Measurements from ENCODE around the gene PPP2R1B. TPM values are rescaled to one million over a fixed set of nuclear protein-coding genes. Genes with fewer than 3 reads are reported as not detected.
A peak's percentile ranks its signal among the peaks of the same experiment; 100 is the strongest.

The PPP2R1B gene
- polyA plus RNA-seq (2013, experiment 1 of 2): 51.7 TPM
- polyA plus RNA-seq (2013, experiment 2 of 2): 45.6 TPM

DNA sequence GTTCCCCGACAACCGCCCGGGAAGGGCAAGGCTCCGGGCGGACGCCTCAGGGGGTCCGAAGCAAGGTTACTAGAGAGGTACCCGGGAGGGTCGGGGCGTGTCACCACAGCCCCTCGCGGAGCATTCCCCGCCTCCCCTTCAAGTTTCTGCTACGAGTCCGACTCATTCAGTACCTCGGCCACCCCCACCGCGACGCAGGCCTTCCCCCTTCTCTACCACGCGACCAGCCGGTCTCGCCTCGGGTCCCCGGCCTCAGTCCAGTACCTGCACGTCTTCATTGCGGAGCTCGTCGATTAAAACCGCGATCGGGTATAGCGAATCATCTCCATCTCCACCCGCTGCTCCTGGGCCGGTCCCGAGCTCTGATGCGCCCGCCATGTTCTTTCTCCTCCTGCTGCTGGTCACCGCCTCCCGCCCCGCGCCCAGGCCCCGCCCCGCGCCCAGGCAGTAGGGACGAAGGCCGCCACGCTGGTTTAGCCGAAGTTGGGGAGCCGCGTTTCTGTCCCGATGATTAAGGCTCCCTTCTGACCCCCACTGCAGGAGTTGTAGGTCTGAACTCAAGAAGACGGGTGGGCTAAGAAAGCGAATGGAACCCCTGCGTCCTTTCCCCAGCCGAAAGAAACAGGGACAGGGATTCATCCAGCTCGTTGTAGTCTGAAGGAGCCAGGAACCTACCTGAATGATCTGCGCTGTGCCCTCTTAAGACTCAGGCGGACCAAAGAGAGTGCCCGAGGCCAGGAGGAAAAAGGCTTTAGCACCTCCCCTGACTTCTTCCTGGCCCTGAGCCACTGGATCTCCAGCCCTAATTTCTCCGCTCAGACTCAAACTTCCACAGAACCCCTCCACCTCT, at the start of gene PPP2R1B:
Gene PPP2R1B (minus strand): TSS at position 406 of the 850 bp plus-strand sequence. CDS start 28 bp downstream, at position 378.
- Histone ChIP-seq H3K9ac (ENCODE audit: low read depth, low read length) (peak within 1 kb of the TSS; percentile 91), H3K27me3 (ENCODE audit: insufficient read depth, low read length) (no peaks in the 10 kb centered on the region), H3K27ac (ENCODE audit: low read depth, low read length) (peak within 1 kb of the TSS; percentile 79), H3K4me1 (ENCODE audit: insufficient read depth, low read length) (peaks cover 19% of the 10 kb centered on the region), H3K9me3 (ENCODE audit: insufficient read depth, low read depth, low read length) (no peaks in the 10 kb centered on the region), H3K36me3 (ENCODE audit: insufficient read depth, low read length) (peaks cover 36% of the 10 kb centered on the region), H3K4me3 (ENCODE audit: low read length) (peak within 1 kb of the TSS; percentile 87)
- under 1% methylated on average over 61 of the region's 61 CpGs for WGBS

DNA sequence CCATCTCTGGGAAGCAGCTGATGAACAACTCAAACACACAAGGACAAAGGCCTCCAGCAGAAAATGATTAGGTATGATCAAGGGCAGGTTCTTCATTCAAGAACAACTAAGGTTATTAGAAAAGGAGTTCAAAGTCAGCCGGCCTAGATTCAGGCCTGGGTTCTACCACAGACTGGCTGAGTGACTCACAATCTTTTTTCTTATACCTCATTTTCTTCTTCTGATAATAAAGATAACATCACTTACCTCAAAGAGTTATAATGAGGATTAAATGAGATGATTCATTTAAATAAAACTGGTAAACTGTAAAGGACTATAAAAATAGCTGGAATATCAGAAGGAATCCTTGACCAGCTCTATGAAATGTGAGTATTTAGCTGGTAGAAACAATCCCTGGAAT, 49.3 kb upstream of the PPP2R1B start:
- Histone ChIP-seq H3K36me3 (ENCODE audit: insufficient read depth, low read length) (no peaks in the 10 kb centered on the region), H3K9me3 (ENCODE audit: insufficient read depth, low read depth, low read length) (no peaks in the 10 kb centered on the region), H3K9ac (ENCODE audit: low read depth, low read length) (no peak overlapping the region), H3K27me3 (ENCODE audit: insufficient read depth, low read length) (no peaks in the 10 kb centered on the region), H3K27ac (ENCODE audit: low read depth, low read length) (no peak overlapping the region), H3K4me1 (ENCODE audit: insufficient read depth, low read length) (no peaks in the 10 kb centered on the region), H3K4me3 (ENCODE audit: low read length) (no peak overlapping the region)
- 86% methylated on average over 1 of the region's 1 CpG for WGBS

DNA sequence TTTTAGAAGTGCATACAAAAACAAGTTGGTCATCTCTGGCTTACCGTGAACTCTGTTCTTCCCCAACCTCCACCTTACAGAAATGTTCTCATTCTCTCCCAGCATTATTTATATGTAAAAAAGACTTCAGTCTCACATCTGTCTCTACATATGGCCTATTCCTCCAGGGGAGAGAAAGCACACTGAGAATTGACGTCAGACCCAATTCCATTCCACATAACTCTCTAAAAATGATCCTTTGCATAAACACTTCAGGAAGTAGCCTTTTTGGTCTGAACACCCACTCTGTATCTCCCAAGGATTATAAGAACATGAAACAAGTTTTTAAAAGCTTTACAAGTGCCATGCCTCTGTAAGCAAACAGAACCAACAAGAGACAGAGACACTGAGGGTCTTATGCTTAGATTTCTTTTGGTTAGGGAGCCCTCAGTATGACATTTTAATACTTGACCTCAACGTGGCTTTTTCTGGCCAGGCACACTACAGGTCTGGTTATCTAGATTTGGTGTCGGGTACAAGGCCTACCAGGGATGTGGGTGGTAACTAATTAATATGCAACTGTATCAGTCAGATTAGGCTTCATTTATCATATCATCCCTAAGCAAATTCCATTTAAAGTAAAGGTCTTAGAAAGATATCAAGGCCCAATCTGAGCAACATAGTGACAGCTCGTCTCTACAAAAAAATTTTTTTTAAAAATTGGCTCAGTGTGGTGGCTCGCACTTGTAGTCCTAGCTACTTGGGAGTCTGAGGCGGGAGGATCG, 48.5 kb upstream of the PPP2R1B start:
- no peaks in the 10 kb centered on the region for H3K9me3 ChIP-seq (ENCODE audit: insufficient read depth, low read depth, low read length)
- no peak overlapping the region for H3K9ac ChIP-seq (ENCODE audit: low read depth, low read length)
- WGBS: 95% methylated on average over 8 of the region's 8 CpGs
- no peak overlapping the region for H3K4me3 ChIP-seq (ENCODE audit: low read length)
- no peak overlapping the region for H3K27ac ChIP-seq (ENCODE audit: low read depth, low read length)
- no peaks in the 10 kb centered on the region for H3K36me3 ChIP-seq (ENCODE audit: insufficient read depth, low read length)
- no peaks in the 10 kb centered on the region for H3K4me1 ChIP-seq (ENCODE audit: insufficient read depth, low read length)
- no peaks in the 10 kb centered on the region for H3K27me3 ChIP-seq (ENCODE audit: insufficient read depth, low read length)

DNA sequence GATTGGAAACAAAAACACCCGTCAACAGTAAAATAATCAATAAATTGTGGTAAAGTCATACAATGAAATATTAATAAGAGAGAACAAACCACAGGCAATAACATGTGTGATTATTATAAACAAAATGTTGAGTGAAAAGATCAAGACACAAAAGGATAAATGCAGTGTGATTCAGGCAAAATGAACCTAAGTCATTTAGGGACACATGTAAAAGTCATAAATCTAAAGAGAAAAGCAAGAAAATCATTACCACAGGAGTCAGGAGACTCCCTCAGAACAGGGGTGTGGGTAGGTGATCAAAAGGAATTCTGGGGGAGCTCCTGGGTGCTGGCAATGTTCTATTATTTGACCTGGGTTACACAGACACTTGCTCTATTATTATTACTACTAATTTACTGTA, 47.9 kb upstream of the PPP2R1B start:
- no CpG with 5 or more reads among the region's 1 CpG for WGBS
- no peak overlapping the region for H3K27ac ChIP-seq (ENCODE audit: low read depth, low read length)
- H3K36me3 ChIP-seq (ENCODE audit: insufficient read depth, low read length): peaks cover 2% of the 10 kb centered on the region; the same call in 1 of the 2 replicates
- H3K9ac ChIP-seq (ENCODE audit: low read depth, low read length): no peak overlapping the region
- H3K4me1 ChIP-seq (ENCODE audit: insufficient read depth, low read length): no peaks in the 10 kb centered on the region
- H3K9me3 ChIP-seq (ENCODE audit: insufficient read depth, low read depth, low read length): no peaks in the 10 kb centered on the region
- H3K27me3 ChIP-seq (ENCODE audit: insufficient read depth, low read length): no peaks in the 10 kb centered on the region
- no peak overlapping the region for H3K4me3 ChIP-seq (ENCODE audit: low read length)

DNA sequence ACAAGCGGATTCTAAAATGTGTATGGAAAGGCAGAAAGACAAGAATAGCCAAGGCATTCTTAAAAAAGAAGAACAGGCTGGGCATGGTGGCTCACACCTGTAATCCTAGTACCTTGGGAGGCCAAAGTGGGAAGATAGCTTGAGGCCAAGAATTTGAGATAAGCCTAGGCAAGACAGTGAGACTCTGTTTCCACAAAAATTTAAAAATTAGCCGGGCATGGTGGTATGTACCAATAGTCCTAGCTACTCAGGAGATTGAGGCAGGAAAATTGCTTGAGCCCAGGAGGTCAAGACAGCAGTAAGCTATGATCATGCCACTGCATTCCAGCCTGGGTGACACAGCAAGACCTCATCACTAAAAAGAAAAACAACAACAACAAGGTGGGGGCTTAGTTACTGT, 46.0 kb upstream of the PPP2R1B start:
- H3K9me3 ChIP-seq (ENCODE audit: insufficient read depth, low read depth, low read length): no peaks in the 10 kb centered on the region
- no peaks in the 10 kb centered on the region for H3K4me1 ChIP-seq (ENCODE audit: insufficient read depth, low read length)
- 96% methylated on average over 2 of the region's 2 CpGs for WGBS
- H3K27ac ChIP-seq (ENCODE audit: low read depth, low read length): no peak overlapping the region
- H3K9ac ChIP-seq (ENCODE audit: low read depth, low read length): no peak overlapping the region
- H3K4me3 ChIP-seq (ENCODE audit: low read length): no peak overlapping the region
- peaks cover 8% of the 10 kb centered on the region for H3K36me3 ChIP-seq (ENCODE audit: insufficient read depth, low read length)
- no peaks in the 10 kb centered on the region for H3K27me3 ChIP-seq (ENCODE audit: insufficient read depth, low read length)

DNA sequence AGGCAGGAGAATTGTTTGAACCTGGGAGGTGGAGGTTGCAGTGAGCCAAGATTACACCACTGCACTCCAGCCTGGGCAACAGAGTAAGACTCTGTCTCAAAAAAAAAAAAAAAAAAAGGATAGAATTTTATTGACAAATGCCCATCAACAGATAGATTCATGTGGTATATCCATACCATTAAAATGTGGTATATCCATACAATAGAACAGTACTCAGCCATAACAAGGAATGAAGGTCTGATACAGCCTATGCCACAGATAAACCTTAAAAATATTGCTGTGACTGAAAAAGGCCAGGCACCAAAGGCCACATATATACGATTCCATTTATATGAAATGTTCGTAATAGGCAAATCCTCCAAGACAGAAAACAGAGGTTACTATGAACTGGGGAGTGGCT, 45.3 kb upstream of the PPP2R1B start:
- Histone ChIP-seq H3K4me3 (ENCODE audit: low read length) (no peak overlapping the region), H3K36me3 (ENCODE audit: insufficient read depth, low read length) (peaks cover 8% of the 10 kb centered on the region), H3K27me3 (ENCODE audit: insufficient read depth, low read length) (no peaks in the 10 kb centered on the region), H3K27ac (ENCODE audit: low read depth, low read length) (no peak overlapping the region), H3K9me3 (ENCODE audit: insufficient read depth, low read depth, low read length) (no peaks in the 10 kb centered on the region), H3K4me1 (ENCODE audit: insufficient read depth, low read length) (no peaks in the 10 kb centered on the region), H3K9ac (ENCODE audit: low read depth, low read length) (no peak overlapping the region)
- 100% methylated on average over 2 of the region's 2 CpGs for WGBS

DNA sequence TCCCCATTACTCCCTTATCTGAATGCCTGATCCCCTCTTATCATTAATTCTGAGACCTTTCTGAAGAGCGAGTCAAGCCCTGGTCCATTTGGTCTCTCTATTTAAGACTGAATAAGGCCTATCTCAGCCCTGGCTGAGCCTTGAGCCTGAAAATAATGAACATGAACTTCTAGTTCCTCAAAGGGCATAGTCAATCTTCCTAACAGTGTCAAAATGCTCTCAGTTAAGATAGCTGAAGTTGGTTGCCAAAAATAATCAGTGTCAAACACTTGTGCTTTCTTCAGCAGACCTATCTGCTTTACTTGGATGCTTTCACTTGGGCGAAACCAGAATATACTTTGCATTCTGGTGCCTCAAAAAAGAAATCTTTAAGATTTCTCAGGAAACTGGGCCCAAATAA, 42.6 kb upstream of the PPP2R1B start:
- H3K4me3 ChIP-seq (ENCODE audit: low read length): no peak overlapping the region
- H3K36me3 ChIP-seq (ENCODE audit: insufficient read depth, low read length): peaks cover 8% of the 10 kb centered on the region

DNA sequence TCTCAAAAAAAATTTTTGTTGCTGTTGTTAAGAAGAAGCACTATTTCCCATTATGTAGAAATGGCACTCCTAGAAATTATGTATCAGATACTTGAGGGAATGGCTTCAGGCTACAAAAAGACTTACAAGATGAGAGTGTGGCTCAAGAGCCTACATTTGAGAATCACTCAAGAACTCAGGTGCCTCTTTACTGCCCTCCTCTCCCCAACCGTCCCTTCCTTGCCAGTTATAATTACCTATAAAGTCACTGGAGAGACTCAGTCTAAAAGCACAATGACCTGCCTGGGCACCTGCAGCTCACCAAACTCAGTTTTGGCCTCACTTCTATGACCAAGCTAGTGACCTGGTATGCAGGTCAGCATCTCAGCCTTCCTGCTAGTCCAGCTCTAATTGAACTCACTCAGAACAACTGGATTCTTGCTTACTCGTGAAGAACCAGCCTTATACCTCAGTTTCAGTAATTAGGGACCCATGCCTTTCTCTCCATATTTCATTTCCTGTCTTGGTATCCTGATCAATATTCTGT, 41.9 kb upstream of the PPP2R1B start:
- no peak overlapping the region for H3K27ac ChIP-seq (ENCODE audit: low read depth, low read length)
- H3K4me1 ChIP-seq (ENCODE audit: insufficient read depth, low read length): no peaks in the 10 kb centered on the region
- peaks cover 8% of the 10 kb centered on the region for H3K36me3 ChIP-seq (ENCODE audit: insufficient read depth, low read length)
- 93% methylated on average over 2 of the region's 2 CpGs for WGBS
- no peaks in the 10 kb centered on the region for H3K27me3 ChIP-seq (ENCODE audit: insufficient read depth, low read length)
- no peak overlapping the region for H3K9ac ChIP-seq (ENCODE audit: low read depth, low read length)
- H3K9me3 ChIP-seq (ENCODE audit: insufficient read depth, low read depth, low read length): no peaks in the 10 kb centered on the region
- no peak overlapping the region for H3K4me3 ChIP-seq (ENCODE audit: low read length)

More for the DNA sequence above, 42.6 kb upstream of the PPP2R1B start:
- no peaks in the 10 kb centered on the region for H3K4me1 ChIP-seq (ENCODE audit: insufficient read depth, low read length)
- no peak overlapping the region for H3K27ac ChIP-seq (ENCODE audit: low read depth, low read length)
- no peak overlapping the region for H3K9ac ChIP-seq (ENCODE audit: low read depth, low read length)
- 93% methylated on average over 2 of the region's 2 CpGs for WGBS
- no peaks in the 10 kb centered on the region for H3K27me3 ChIP-seq (ENCODE audit: insufficient read depth, low read length)
- no peaks in the 10 kb centered on the region for H3K9me3 ChIP-seq (ENCODE audit: insufficient read depth, low read depth, low read length)

DNA sequence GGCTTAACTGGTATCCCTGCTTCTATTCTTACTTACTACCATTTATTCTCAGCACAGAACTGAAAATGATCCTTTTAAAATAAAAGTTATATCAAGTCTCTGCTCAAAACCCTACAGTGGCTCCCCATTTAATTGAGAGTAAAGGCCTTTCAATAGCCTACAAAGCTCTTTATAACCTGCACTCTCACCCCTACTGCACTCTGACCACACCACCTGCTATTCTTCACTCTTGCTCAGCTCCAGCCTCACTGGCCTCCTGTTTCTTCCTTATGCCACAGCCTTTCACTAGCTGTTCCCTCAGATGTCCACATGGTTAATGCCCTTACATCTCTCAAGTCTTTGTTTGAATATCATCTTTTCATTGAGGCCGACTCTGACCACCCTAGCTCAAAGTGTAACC, 40.9 kb upstream of the PPP2R1B start:
- Histone ChIP-seq H3K9me3 (ENCODE audit: insufficient read depth, low read depth, low read length) (no peaks in the 10 kb centered on the region), H3K4me1 (ENCODE audit: insufficient read depth, low read length) (no peaks in the 10 kb centered on the region), H3K27ac (ENCODE audit: low read depth, low read length) (no peak overlapping the region), H3K4me3 (ENCODE audit: low read length) (no peak overlapping the region), H3K36me3 (ENCODE audit: insufficient read depth, low read length) (peaks cover 8% of the 10 kb centered on the region), H3K9ac (ENCODE audit: low read depth, low read length) (no peak overlapping the region), H3K27me3 (ENCODE audit: insufficient read depth, low read length) (no peaks in the 10 kb centered on the region)
- 95% methylated on average over 1 of the region's 1 CpG for WGBS

DNA sequence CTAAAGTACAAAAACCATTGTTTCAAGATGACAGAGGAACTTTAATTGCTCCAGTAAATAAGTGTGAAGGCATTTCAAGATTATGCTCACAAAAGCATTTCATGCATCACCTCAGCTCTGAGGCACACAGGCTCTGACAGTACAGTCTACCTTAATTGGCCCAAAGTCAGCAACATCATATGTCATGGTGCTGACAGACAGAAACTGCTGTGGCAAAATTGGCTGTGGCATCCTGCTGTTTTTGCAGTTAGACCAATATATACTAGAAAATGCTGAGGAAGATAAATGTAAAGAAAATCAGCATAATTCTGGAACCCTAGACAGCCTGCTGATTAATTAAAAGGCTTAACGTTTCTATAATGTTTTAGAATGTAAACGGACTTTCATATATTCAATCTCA, 34.9 kb upstream of the PPP2R1B start:
- WGBS: no CpG with 5 or more reads among the region's 2 CpGs
- Histone ChIP-seq H3K4me1 (ENCODE audit: insufficient read depth, low read length) (no peaks in the 10 kb centered on the region), H3K4me3 (ENCODE audit: low read length) (no peak overlapping the region), H3K27me3 (ENCODE audit: insufficient read depth, low read length) (no peaks in the 10 kb centered on the region), H3K9ac (ENCODE audit: low read depth, low read length) (no peak overlapping the region), H3K9me3 (ENCODE audit: insufficient read depth, low read depth, low read length) (no peaks in the 10 kb centered on the region), H3K36me3 (ENCODE audit: insufficient read depth, low read length) (no peaks in the 10 kb centered on the region; the same call in 1 of the 2 replicates), H3K27ac (ENCODE audit: low read depth, low read length) (no peak overlapping the region)

DNA sequence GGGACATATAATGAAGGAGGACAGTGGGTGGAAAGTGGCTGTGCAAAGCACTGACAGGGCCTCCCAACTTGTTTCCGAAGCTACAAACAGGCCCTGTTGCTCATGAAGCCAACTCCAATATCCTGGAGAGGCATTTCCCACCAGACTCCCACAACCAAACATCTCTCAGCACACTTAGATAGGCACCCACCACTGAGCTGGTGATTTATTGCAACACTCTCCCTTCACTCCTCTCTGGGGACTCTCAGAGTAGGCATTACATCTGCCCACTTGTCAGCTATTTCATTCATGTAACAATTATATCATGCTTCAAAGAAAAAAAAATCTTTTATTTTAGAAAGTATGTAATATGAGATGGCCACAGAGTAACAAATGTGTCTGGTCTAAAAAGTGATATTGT, 32.1 kb upstream of the PPP2R1B start:
- Histone ChIP-seq H3K27me3 (ENCODE audit: insufficient read depth, low read length) (no peaks in the 10 kb centered on the region), H3K4me1 (ENCODE audit: insufficient read depth, low read length) (no peaks in the 10 kb centered on the region), H3K27ac (ENCODE audit: low read depth, low read length) (no peak overlapping the region), H3K4me3 (ENCODE audit: low read length) (no peak overlapping the region), H3K9me3 (ENCODE audit: insufficient read depth, low read depth, low read length) (no peaks in the 10 kb centered on the region), H3K36me3 (ENCODE audit: insufficient read depth, low read length) (no peaks in the 10 kb centered on the region), H3K9ac (ENCODE audit: low read depth, low read length) (no peak overlapping the region)
- WGBS: 92% methylated on average over 1 of the region's 1 CpG

Measured in HUES64 (cell line).